Breast epithelium (tissue), 3 donors: ENCODE measurements around the gene AFG1L.

Experiments used
- CTCF ChIP-seq, 3 donors: fragments of 450-650 bp; IDR thresholded peaks; one replicate each; pipeline ENCODE4 v1.5.1; 2016 to 2017; ENCODE audit warnings: antibody characterized with exemption in 3 of 3, mild to moderate bottlenecking in 3 of 3, moderate library complexity in 3 of 3
- POLR2A ChIP-seq: fragments of 450-650 bp; IDR thresholded peaks from one replicate; pipeline ENCODE4 v1.6.1; 2016; ENCODE audit warnings: antibody characterized with exemption, mild to moderate bottlenecking, moderate library complexity

DNA sequence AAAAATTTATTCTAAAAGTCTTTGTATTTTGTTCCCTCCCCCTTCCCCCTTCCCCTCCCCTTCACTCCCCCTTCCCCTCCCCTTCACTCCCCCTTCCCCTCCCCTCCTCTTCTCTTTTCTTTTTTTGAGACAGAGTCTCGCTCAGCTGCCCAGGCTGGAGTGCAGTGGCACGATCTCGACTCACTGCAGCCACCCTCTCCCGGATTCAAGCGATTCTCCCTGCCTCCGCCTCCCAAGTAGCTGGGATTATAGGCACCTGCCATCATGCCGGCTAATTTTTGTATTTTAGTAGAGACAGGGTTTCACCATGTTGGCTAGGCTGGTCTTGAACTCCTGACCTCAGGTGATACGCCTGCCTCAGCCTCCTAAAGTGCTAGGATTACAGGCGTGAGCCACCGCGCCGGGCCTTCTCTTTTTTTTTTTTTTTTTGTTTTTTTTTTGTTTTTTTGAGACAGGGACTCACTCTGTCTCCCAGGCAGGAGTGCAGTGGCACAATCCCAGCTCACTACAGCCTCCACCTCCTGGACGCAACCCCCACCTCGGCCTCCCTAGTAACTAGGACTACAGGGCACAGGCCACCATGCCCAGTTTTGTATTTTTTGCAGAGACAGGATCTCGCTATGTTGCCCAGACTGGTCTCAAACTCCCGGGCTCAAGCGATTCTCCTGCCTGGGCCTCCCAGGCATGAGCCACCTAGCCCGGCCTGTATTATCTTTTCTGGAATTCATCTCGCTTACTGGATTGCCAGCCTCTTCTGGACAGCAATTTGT lies 1.1 kb upstream of the AFG1L start:
- no peak for TF ChIP-seq CTCF (IDR thresholded peaks at IDR 0.05)
- no peak for TF ChIP-seq POLR2A
